Measurements from ENCODE around the gene DBNDD2.

Gene DBNDD2

DNA sequence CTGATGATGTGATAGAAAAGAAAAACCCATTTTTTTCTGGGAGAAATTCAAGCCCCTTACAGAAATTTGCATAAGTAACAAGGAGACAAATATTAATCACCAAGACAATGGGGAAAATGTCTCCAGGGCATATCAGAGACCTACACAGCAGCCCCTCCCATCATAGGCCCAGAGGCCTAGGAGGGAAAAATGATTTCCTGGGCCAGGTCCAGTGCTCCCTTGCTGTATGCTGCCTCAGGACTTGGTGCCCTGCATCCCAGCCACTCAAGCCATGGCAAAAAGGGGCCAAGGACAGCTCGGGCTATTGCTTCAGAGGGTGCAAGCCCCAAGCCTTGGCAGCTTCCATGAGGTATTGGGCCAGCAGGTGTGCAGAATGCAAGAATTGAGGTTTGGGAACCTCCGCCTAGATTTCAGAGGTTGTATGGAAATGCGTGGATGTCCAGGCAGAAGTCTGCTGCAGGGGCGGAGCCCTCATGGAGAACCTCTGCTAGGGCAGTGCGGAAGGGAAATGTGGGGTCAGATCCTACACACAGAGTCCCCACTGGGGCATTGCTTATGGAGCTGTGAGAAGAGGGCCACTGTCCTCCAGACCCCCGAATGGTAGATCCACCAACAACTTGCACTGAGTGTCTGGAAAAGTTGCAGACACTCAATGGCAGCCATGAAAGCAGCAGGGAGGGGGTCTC lies 7.6 kb upstream of the DBNDD2 start:
- Histone ChIP-seq H3K9me3 (ENCODE audit: control insufficient read depth, insufficient read depth, low read depth, low read length) (no peaks in the 10 kb centered on the region), H3K4me3 (ENCODE audit: low read depth, low read length) (no peak overlapping the region), H3K4me1 (ENCODE audit: control insufficient read depth, insufficient read depth, low read length) (no peaks in the 10 kb centered on the region), H3K36me3 (ENCODE audit: control insufficient read depth in 2 of 2, insufficient read depth in 1 of 2, low read length in 2 of 2) (no peaks in the 10 kb centered on the region), H3K27ac (ENCODE audit: extremely low read depth, low read depth, low read length) (no peak overlapping the region)
- TF ChIP-seq TRIM28 (IDR thresholded peaks at IDR 0.05; ENCODE audit: borderline replicate concordance, low read length) = peak; percentile 48; the same call in 1 of the 2 replicates
- no peak for TF ChIP-seq ZNF692 (tag by site-specific recombination; IDR thresholded peaks at IDR 0.05)
- no peak for TF ChIP-seq ZNF792 (tag by site-specific recombination; IDR thresholded peaks at IDR 0.05)
- TF ChIP-seq ZNF518A (tag by site-specific recombination; conservative IDR thresholded peaks at IDR 0.05; ENCODE audit: low read depth) = 0 out of 2 replicates have a peak, but pooled peaks have one; percentile 25
- peak; percentile 91 for TF ChIP-seq ZNF585B (tag by site-specific recombination; IDR thresholded peaks at IDR 0.05)
- TF ChIP-seq ZNF121 (tag by site-specific recombination; IDR thresholded peaks at IDR 0.05) = no peak
- no peak for TF ChIP-seq ZFP69B (tag by site-specific recombination; IDR thresholded peaks at IDR 0.05)
- TF ChIP-seq, protein P1, sequence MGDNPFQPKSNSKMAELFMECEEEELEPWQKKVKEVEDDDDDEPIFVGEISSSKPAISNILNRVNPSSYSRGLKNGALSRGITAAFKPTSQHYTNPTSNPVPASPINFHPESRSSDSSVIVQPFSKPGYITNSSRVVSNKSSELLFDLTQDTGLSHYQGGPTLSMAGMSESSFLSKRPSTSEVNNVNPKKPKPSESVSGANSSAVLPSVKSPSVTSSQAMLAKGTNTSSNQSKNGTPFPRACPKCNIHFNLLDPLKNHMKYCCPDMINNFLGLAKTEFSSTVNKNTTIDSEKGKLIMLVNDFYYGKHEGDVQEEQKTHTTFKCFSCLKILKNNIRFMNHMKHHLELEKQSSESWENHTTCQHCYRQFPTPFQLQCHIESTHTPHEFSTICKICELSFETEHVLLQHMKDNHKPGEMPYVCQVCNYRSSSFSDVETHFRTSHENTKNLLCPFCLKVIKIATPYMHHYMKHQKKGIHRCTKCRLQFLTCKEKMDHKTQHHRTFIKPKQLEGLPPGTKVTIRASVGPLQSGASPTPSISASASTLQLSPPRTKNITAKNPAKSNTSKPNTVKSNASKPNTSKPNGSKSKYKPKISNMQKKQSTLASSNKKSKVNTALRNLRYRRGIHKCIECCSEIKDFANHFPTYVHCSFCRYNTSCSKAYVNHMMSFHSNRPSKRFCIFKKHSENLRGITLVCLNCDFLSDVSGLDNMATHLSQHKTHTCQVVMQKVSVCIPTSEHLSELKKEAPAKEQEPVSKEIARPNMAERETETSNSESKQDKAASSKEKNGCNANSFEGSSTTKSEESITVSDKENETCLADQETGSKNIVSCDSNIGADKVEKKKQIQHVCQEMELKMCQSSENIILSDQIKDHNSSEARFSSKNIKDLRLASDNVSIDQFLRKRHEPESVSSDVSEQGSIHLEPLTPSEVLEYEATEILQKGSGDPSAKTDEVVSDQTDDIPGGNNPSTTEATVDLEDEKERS (tag by site-specific recombination; IDR thresholded peaks at IDR 0.05) = peak; percentile 93
- peak; percentile 15 for TF ChIP-seq ZNF510 (tag by site-specific recombination; IDR thresholded peaks at IDR 0.05; ENCODE audit: insufficient replicate concordance)
- TF ChIP-seq ZNF501 (tag by site-specific recombination; IDR thresholded peaks at IDR 0.05) = no peak
- TF ChIP-seq ZNF558 (tag by site-specific recombination; IDR thresholded peaks at IDR 0.05) = 0 out of 2 replicates have a peak, but pooled peaks have one; percentile 49
- peak; percentile 88 for TF ChIP-seq SETDB1 (IDR thresholded peaks at IDR 0.05; ENCODE audit: insufficient read length, low read length)
- peak; percentile 68 for TF ChIP-seq ZNF529 (tag by site-specific recombination; IDR thresholded peaks at IDR 0.05; ENCODE audit: insufficient replicate concordance)
- peak; percentile 88; the same call in 1 of the 2 replicates for TF ChIP-seq ZNF626 (tag by site-specific recombination; IDR thresholded peaks at IDR 0.05)
- ChIA-PET POLR2A (no interaction called here), CTCF (no interaction called here)

GRCh38 chr20:45402946-45403345 lies 5.1 kb upstream of the DBNDD2 start:
- POLR2A ChIA-PET = interaction anchor here (0.9 kb wide), 1 partner anchor 40 kb away, joined by 3 read pairs; the partner anchor contains the start of gene SYS1
- no peak overlapping the region for H3K4me3 ChIP-seq (ENCODE audit: low read depth, low read length)
- CTCF ChIA-PET = interaction anchor here (0.5 kb wide), 1 partner anchor 63 kb away, joined by 3 read pairs; no protein-coding TSS in a partner anchor
- H3K9me3 ChIP-seq (ENCODE audit: control insufficient read depth, insufficient read depth, low read depth, low read length) = no peaks in the 10 kb centered on the region
- no peak overlapping the region for H3K27ac ChIP-seq (ENCODE audit: extremely low read depth, low read depth, low read length)
- peaks cover 4% of the 10 kb centered on the region for H3K4me1 ChIP-seq (ENCODE audit: control insufficient read depth, insufficient read depth, low read length)
- no peaks in the 10 kb centered on the region for H3K36me3 ChIP-seq (ENCODE audit: control insufficient read depth in 2 of 2, insufficient read depth in 1 of 2, low read length in 2 of 2)
- TF ChIP-seq ZNF488 (tag by site-specific recombination; IDR thresholded peaks at IDR 0.05) (no peak), BCL11B (tag by site-specific recombination; IDR thresholded peaks at IDR 0.05; ENCODE audit: low read depth) (no peak), GLIS1 (tag by site-specific recombination; IDR thresholded peaks at IDR 0.05) (no peak), ZNF19 (tag by site-specific recombination; IDR thresholded peaks at IDR 0.05; ENCODE audit: low read depth) (no peak), ZNF138 (tag by site-specific recombination; IDR thresholded peaks at IDR 0.05; ENCODE audit: borderline replicate concordance) (no peak), KLF16 (tag by site-specific recombination; IDR thresholded peaks at IDR 0.05) (no peak), ZNF404 (tag by site-specific recombination; IDR thresholded peaks at IDR 0.05) (no peak), ZBTB20 (tag by site-specific recombination; IDR thresholded peaks at IDR 0.05) (no peak)
- TF ChIP-seq, protein P2, sequence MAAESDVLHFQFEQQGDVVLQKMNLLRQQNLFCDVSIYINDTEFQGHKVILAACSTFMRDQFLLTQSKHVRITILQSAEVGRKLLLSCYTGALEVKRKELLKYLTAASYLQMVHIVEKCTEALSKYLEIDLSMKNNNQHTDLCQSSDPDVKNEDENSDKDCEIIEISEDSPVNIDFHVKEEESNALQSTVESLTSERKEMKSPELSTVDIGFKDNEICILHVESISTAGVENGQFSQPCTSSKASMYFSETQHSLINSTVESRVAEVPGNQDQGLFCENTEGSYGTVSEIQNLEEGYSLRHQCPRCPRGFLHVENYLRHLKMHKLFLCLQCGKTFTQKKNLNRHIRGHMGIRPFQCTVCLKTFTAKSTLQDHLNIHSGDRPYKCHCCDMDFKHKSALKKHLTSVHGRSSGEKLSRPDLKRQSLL (tag by site-specific recombination; IDR thresholded peaks at IDR 0.05) = no peak

Measured in HEK293 (cell line).